Thyroid gland (tissue), 4 donors: ENCODE measurements around the gene SMOC1. TPM values are rescaled to one million over a fixed set of nuclear protein-coding genes. Genes with fewer than 3 reads are reported as not detected.

Source experiments
- DNase-seq, 2 donors: peaks; one replicate each; pipeline ENCODE4 v3.0.0-alpha.2; 2019
- H3K27ac ChIP-seq, 3 donors: fragments of 200-600 bp; sonication (generic); 1 replicate in 2 of 3; 2 replicates in 1 of 3; pipeline ENCODE4 v1.5.1; 2016 to 2019; ENCODE audit warnings: mild to moderate bottlenecking in 1 of 3, moderate library complexity in 1 of 3
- H3K27me3 ChIP-seq: fragments of 200-600 bp; sonication (generic); one replicate; pipeline ENCODE4 v1.5.1; 2019
- H3K36me3 ChIP-seq, 2 donors: fragments of 200-600 bp; sonication (generic); one replicate each; pipeline ENCODE4 v1.5.1; 2016 to 2019
- H3K4me1 ChIP-seq, 2 donors: fragments of 200-600 bp; sonication (generic); one replicate each; pipeline ENCODE4 v1.5.1; 2017 to 2019
- H3K4me3 ChIP-seq, 3 donors: fragments of 200-600 bp; sonication (generic); replicated peaks in 1 of 3; 1 replicate in 2 of 3; 2 replicates in 1 of 3; pipeline ENCODE4 v1.5.1; 2016; ENCODE audit warnings: mild to moderate bottlenecking in 1 of 3
- H3K9me3 ChIP-seq: fragments of 200-600 bp; sonication (generic); one replicate; pipeline ENCODE4 v1.5.1; 2017
- POLR2A ChIP-seq, 2 donors: fragments of 450-650 bp; IDR thresholded peaks; one replicate each; pipeline ENCODE4 v1.6.1; 2017; ENCODE audit warnings: antibody characterized with exemption in 2 of 2, mild to moderate bottlenecking in 2 of 2, moderate library complexity in 1 of 2
- WGBS, 2 donors: methylation state at CpG; one replicate each; pipeline ENCODE4 v1.1.5; 2017; 5-methylcytosine and 5-hydroxymethylcytosine counted together
- intact Hi-C: fragments of 100-400 bp; cut with DNase I; formaldehyde crosslinking; loops from one replicate; pipeline ENCODE4 v1.15.1; 2023
- total RNA-seq, 4 donors: library from RNA; depleted of rRNA; stranded (reverse); fragments of >200 nt; gene quantifications; one replicate each; pipeline ENCODE4 v1.2.3, GENCODE V29; 2016
- TF ChIP-seq, protein P1 (sequence below), 6 experiments: fragments of 200-600 bp in 3 of 6; fragments of 450-650 bp in 3 of 6; sonication (generic) in 3 of 6; IDR thresholded peaks; one replicate each; pipeline ENCODE4 v1.5.1; 2016 to 2019; ENCODE audit warnings: antibody characterized with exemption in 6 of 6, mild to moderate bottlenecking in 2 of 6, inconsistent platforms in 1 of 6, moderate library complexity in 1 of 6

The SMOC1 gene
- total RNA-seq, 4 donors from 2014 or later: 3.4 to 7.3 (median 3.7) TPM

DNA sequence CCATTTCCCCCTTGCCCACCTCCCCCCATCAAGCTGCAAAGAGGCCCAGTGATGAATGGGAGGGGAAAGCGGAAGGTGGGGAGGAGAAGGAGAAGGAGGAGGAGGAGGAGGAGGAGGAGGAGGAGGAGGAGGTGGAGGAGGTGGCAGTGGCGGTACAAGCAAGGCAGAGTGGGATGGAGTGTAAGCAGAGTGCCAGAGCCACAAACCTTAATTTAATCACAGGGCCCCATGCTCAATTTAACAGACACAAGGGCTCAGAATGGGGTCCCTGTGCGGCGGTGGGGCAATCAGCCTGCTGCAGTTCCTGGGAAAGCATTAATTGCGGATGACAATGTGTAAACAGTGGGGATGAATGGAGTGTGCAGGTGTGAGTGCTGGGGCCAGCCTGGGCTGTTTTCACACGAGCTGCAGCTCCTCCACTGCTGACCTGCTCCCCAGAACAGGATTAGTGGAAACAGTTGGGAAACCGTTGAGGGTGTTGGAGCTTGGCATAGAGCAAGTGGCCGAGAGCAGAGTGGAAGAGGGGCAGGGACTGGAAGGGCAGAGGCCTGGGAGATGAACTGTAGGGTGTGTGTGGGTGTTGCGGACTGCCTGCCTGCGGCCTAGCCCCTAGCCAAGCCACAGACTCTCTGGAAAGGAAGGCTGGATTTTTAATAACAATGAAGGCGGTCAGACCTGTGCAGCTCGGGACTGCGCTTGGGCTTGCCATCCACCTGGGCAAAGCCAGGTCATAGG, 36.4 kb upstream of the SMOC1 start:
- Histone ChIP-seq H3K36me3 (no peaks in the 10 kb centered on the region), H3K4me1 (no peaks in the 10 kb centered on the region), H3K4me3 (no peak overlapping the region), H3K27ac (no peak overlapping the region), H3K9me3 (no peaks in the 10 kb centered on the region), H3K27me3 (no peaks in the 10 kb centered on the region)
- no peak for TF ChIP-seq POLR2A (IDR thresholded peaks at IDR 0.05)
- TF ChIP-seq, protein P1, sequence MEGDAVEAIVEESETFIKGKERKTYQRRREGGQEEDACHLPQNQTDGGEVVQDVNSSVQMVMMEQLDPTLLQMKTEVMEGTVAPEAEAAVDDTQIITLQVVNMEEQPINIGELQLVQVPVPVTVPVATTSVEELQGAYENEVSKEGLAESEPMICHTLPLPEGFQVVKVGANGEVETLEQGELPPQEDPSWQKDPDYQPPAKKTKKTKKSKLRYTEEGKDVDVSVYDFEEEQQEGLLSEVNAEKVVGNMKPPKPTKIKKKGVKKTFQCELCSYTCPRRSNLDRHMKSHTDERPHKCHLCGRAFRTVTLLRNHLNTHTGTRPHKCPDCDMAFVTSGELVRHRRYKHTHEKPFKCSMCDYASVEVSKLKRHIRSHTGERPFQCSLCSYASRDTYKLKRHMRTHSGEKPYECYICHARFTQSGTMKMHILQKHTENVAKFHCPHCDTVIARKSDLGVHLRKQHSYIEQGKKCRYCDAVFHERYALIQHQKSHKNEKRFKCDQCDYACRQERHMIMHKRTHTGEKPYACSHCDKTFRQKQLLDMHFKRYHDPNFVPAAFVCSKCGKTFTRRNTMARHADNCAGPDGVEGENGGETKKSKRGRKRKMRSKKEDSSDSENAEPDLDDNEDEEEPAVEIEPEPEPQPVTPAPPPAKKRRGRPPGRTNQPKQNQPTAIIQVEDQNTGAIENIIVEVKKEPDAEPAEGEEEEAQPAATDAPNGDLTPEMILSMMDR (IDR thresholded peaks at IDR 0.05): no peak
- intact Hi-C loops: no loop called here
- 67 to 69% methylated on average over 13 of the region's 13 CpGs for WGBS, 2 donors
- no peak for DNase-seq

DNA sequence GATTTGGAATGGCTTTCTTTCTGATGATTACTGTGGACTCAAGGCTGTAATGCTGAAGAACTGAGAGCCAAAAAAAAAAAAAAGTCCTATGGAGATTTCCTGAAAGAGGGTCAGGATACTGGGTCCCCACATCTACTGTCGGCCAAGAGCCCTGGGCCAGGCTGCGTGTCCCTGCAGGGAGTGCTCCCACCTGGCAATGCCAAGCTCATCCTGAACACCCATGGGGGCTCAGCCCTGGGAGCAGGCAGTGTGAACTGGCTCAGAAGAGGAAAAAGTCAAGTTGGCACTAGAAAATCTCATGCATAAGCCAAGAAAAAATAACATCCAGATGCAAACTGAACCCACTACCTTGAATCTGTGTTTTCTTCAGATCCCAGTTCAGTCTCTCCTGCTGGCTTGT, 35.0 kb upstream of the SMOC1 start:
- Histone ChIP-seq H3K27ac (no peak overlapping the region), H3K36me3 (no peaks in the 10 kb centered on the region), H3K9me3 (no peaks in the 10 kb centered on the region), H3K27me3 (no peaks in the 10 kb centered on the region), H3K4me3 (no peak overlapping the region), H3K4me1 (no peaks in the 10 kb centered on the region)
- WGBS, 2 donors: 94 to 96% methylated on average over 2 of the region's 2 CpGs
- intact Hi-C loops: no loop called here
- TF ChIP-seq, protein P1 (IDR thresholded peaks at IDR 0.05): no peak
- no peak for DNase-seq

DNA sequence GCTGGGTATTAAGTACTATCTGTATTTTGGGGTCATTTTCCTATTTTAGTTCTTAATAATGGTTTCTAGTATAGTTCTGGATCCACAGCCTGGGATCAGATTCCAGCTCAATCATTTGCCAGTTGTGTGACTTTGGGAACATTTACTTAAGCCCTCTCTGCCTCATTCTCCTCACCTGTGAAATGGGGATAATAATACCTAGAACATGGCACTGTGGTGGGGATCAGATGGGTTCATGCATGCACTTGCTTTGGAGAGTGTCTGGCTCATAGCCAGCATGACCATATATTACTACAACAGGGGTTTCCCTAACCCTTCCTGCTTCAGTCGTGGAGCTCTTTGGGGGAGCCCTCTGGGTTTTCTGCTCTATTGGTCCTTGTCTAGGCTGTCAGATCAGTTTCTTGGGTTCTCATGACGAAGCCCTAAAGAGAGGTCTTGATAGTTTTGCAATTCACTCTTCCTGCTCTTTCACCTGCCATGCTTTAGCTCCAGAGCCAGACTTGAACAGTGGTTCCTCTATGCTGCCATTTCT, 34.1 kb upstream of the SMOC1 start:
- intact Hi-C loops: no loop called here
- Histone ChIP-seq H3K27ac (no peak overlapping the region), H3K9me3 (no peaks in the 10 kb centered on the region), H3K36me3 (no peaks in the 10 kb centered on the region), H3K4me3 (no peak overlapping the region), H3K4me1 (no peaks in the 10 kb centered on the region), H3K27me3 (no peaks in the 10 kb centered on the region)
- no peak for DNase-seq
- TF ChIP-seq, protein P1 (IDR thresholded peaks at IDR 0.05): no peak
- no peak for TF ChIP-seq POLR2A (IDR thresholded peaks at IDR 0.05)
- WGBS, 2 donors: 73 to 93% methylated on average over 2 of the region's 2 CpGs

DNA sequence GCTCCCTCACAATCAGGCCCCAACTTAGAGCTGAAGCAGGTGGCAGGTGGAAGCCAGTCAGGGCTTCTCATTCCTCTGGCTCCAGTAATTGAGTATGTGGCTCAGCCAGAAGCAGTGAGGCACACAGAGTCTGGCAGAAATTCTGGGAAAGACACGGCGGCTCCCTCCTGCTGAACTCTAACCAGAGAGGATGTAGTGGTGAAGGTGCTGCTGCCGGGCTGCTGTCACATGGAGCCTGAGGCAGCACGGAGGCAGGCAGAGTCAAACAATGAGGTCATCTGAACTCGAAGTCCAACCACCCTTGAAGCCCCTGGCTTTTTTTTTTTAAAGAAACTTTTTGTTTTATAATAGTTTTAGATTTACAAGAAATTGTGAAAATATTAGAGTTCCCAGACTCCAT, 33.4 kb upstream of the SMOC1 start:
- no peak overlapping the region for H3K4me3 ChIP-seq
- intact Hi-C loops: no loop called here
- no peaks in the 10 kb centered on the region for H3K27me3 ChIP-seq
- TF ChIP-seq POLR2A (IDR thresholded peaks at IDR 0.05): no peak
- TF ChIP-seq, protein P1 (IDR thresholded peaks at IDR 0.05): no peak
- H3K36me3 ChIP-seq: no peaks in the 10 kb centered on the region
- H3K27ac ChIP-seq: no peak overlapping the region
- WGBS, 2 donors: 28 to 33% methylated on average over 5 of the region's 5 CpGs
- no peak for DNase-seq
- no peaks in the 10 kb centered on the region for H3K4me1 ChIP-seq
- H3K9me3 ChIP-seq: no peaks in the 10 kb centered on the region

DNA sequence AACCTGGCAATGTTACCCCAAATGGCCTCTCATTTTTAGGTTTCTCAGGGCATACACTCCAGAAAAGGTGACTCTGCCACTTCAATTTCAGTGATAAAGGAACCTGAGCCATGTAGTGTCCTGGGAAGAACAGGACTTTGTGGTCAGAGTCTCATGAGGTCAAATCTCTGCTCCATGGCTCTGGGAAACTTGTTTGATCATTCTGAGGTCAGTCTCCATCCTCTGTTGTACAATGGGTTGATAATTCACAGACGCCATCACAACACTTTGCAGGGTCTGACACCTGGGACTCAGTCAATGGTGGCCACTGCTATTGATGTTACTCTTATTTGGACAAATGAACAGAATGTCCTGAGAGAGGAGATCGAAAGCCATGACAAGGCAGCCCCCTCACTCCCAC, 31.1 kb upstream of the SMOC1 start:
- TF ChIP-seq, protein P1 (IDR thresholded peaks at IDR 0.05): no peak
- TF ChIP-seq POLR2A (IDR thresholded peaks at IDR 0.05): no peak
- intact Hi-C loops: no loop called here
- 89 to 90% methylated on average over 2 of the region's 2 CpGs for WGBS, 2 donors
- Histone ChIP-seq H3K9me3 (no peaks in the 10 kb centered on the region), H3K4me1 (no peaks in the 10 kb centered on the region), H3K27me3 (no peaks in the 10 kb centered on the region), H3K27ac (no peak overlapping the region), H3K36me3 (no peaks in the 10 kb centered on the region), H3K4me3 (no peak overlapping the region)
- no peak for DNase-seq
